UCSD-AML1 (cell line): ENCODE data around the gene TBC1D22B.

Experiments used
- DNase-seq: peaks from one replicate; lab custom pipeline; 2025; ENCODE audit not compliant: unreplicated experiment; lab: John Stamatoyannopoulos, UW

TBC1D22B gene, protein sequence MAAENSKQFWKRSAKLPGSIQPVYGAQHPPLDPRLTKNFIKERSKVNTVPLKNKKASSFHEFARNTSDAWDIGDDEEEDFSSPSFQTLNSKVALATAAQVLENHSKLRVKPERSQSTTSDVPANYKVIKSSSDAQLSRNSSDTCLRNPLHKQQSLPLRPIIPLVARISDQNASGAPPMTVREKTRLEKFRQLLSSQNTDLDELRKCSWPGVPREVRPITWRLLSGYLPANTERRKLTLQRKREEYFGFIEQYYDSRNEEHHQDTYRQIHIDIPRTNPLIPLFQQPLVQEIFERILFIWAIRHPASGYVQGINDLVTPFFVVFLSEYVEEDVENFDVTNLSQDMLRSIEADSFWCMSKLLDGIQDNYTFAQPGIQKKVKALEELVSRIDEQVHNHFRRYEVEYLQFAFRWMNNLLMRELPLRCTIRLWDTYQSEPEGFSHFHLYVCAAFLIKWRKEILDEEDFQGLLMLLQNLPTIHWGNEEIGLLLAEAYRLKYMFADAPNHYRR

GRCh38 chr6:37257634-37258404 lies at the start of gene TBC1D22B, which contains the start of gene TMEM217:
TBC1D22B (plus strand) TSS chr6:37257772; CDS start chr6:37257918, 146 bp downstream.
TMEM217 (minus strand) TSS chr6:37258144; CDS start chr6:37219030, 39,114 bp downstream.
- peak; percentile 95 for DNase-seq

- DNase-seq = peak; percentile 90
These were observed 49.6 kb upstream of the TBC1D22B start for GRCh38 chr6:37207903-37208456.

DNA sequence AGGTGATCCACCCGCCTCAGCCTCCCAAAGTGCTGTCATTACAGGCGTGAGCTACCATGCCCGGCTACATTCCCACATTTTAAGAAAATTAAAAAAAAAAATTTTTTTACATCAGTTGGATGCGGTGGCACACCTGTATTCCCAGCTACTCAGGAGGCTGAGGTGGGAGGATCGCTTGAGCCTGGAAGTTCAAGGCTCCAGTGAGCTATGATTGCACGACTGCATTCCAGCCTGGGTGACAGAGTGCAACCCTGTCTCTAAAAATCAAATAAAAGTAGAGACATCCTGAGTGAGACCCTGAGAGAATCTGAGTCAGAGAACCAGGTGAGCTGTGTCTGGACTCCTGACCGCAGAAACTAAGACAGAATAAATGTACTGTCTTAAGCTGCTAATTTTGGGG lies 48.8 kb upstream of the TBC1D22B start:
- no peak for DNase-seq

DNA sequence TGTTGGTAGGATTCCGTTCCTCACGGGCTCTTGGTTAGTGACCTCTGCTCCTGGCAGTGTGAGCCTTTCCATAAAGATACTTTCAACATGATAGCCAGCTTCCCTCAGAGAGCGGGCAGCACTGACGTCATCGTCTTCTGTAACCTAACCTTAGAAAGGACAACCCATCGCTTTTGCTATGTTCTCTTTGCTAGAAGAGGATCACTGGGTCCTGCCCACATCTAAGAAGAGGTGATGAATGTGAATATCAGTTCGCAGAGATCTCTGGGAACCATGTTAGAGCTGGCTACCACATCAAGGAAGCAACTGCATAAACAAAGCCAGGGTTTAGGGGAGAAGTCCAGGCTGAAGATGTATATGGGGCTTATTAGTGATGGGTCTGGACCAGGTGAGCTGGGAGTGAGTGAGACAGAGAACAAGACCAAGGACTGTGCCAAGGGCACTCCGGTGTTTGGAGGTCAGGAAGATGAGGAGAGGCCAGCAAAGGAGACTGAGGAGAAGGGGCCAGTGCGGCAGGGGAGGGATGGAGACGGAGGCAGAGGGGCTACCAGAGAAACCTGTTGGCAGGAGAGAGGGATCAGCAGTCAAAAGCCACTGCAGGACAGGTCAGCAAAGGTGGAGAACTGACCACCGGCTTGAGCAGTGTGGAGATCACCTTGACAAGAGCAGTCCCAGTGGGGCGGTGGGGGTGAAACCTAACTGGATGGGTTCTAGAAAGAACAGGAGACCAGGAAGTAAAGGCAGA lies 47.9 kb upstream of the TBC1D22B start:
- DNase-seq = no peak

DNA sequence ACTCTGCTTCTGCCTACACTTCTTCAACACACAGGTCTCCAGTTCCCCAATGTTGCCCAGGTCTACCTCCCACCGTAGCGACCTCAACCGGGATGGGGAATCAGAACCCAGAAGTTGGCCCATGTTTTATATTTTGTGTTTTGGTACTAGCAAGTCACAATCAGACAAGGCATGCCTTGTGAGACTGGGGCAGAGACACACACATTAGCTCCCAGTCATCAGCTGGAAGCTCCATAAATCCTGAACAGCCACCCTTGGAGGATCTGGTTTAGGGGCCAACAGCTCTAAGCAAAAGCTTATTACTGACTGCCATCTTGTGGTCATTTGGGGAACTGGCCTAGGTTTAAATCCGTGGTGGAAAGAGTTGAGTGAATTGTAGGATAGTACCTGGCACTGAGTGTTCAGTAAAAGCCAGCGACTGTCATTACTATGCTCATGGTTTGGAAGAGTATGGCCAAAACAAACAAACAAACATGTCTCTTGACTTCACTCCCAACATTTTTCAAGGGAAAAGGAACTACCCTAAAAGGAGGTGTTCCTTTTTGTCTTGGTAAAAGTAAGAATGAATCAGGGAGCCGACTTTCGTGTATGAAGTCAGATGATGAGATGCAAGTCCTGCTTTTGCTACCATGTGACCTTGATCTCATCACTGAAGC lies 47.1 kb upstream of the TBC1D22B start:
- peak; percentile 37 for DNase-seq

DNA sequence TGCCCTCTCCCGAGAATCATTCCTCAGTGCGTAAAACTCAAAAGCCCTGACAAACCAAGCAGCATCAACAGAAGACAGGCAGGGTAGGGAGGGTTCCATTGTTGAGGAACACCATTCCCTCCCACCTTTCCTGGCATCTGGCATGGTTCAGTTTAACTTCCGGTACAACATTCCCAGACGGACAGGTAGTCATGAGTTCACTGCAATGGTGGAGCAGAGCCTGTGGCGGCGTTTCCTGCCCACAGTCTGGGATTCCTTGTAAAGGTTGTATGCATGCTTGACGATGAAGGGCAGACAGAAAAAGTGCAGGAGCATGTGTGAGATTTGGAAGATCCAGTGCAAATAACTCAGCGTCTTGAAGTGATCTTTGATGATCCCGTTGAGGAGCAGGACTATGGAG lies 45.3 kb upstream of the TBC1D22B start:
- DNase-seq = no peak

DNA sequence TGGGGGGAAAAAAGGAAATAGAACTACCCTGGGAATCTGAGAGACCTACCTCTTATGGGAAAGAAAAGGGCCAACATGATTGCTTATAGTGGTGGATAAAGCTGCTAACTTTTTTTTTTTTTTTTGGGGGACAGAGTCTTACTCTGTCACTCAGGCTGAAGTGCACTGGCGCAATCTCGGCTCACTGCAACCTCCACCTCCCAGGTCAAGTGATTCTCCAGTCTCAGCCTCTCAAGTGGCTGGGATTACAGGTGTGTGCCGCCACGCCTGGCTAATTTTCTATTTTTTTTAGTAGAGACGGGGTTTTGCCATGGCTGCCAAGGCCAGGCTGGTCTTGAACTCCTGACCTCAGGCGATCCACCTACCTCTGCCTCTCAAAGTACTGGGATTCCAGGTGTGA lies 39.5 kb upstream of the TBC1D22B start:
- no peak for DNase-seq

DNA sequence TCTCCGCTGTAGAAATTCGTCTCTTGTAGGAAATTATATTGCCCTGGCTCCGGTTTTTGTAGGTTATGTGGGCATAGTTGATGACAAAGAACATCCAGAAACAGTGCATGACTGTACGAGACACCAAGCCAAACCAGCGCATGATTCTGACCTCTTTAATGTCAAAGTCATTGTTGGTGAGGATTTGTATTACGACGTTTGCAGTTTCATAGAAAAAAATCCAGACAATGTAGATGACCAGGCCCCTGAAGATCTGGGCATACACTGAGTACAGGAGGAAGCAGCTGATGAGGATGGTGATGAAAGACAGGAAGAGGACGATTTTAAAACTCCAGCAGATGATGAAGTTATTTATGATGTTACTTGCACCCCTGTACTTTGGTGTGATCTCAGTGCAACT lies 39.1 kb upstream of the TBC1D22B start:
- no peak for DNase-seq

- no peak for DNase-seq
These were observed 35.9 kb upstream of the TBC1D22B start for GRCh38 chr6:37221585-37222124.

GRCh38 chr6:37222125-37222967 lies 35.2 kb upstream of the TBC1D22B start:
- peak; percentile 82 for DNase-seq

DNA sequence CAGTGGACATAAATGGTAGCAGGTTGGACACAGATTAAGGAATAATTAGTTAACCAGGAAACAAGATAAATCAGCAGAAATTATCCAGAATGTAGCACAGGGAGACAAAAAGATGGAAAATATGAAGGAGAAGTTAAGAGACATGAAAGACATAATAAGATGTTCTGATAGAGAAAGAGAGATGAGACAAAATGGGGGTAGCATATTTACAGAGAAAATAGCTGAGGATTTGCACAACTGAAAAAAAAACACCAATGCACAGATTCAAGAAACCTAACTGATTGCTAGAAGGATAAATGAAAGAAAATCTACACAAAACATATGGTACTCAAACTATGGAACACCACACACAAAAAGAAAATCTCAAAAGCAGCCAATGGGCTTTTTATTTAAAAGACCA lies 34.6 kb upstream of the TBC1D22B start:
- no peak for DNase-seq

DNA sequence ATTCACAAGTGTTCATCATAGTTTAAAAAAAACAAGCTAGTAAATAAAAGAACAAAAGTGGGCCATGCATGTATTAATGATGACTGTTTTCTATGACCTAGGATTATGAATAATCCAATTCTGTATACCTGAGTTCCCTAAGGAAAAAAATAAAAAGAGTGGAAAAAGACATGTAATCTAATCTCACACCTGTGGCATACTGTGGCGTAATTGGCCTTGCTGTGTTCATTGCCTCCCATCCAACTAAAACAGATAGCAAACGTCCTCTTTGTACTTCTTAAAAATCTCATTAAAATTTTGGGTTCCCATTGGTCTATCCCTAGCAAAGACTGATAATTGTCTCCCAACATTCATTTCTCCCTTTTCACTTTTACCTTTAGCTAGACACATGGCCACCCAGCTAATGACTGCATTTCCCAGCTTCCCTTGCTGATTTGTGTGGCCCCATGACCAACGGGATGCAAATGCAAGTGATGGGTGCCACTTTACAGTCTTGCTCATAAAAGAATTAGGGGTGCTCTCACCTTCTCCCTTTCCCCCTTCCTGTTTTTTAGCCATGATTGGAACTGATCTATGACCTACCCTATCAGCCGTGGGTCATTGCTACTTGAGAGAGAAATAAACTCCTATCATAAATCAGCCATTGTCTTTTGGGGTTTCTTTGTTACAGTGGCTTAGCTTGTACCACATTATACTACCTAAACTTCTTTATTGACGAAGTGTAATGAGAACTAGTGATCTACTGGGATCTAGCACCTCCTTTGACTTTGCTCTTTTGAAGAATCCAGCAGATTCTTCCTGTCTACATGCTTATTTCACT lies 32.0 kb upstream of the TBC1D22B start:
- DNase-seq = no peak

DNA sequence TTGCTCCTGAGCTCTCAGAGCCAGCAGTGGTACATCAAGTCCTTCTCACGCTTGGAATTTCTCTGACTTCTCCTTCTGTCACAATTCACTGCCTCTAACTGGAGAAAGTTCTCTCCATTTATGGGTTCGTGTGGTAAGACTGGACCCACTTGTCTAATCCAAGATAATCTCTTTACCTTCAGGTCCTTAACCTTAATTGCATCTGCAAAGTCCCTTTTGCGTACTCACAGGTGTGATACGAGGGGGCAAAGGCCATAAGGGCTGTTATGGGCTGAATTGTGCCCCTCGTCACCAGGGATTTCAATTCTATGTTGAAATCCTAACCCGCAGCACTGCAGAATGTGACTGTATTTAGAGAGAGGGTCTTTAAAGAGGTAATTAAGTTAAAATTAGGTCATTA lies 27.5 kb upstream of the TBC1D22B start:
- DNase-seq = no peak

DNA sequence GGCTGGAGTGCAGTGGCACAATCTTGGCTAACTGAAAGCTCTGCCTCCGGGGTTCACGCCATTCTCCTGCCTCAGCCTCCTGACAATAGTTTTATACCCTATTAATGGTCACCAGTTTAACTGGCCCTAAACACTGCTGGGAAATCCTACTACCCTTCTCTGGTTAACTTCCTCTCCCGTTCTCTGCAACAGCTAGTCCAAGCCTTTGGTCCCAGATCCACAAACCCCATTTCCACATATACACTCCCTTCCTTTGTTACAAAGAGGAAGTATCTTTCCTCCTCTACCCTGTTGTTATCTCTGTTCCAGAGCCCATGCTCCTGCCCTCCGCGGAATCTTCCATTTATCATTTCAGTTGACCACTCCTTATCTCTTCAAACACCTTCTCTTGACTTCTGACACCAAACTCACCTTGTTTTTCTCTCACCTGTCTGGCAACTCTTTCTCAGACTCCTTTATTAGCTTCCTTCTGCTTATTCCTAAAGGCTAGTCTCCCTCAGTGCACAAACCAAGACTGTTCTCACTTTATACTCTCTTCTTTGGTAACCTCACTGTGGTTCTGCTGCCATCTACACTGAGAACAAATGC lies 25.0 kb upstream of the TBC1D22B start:
- DNase-seq = no peak

DNA sequence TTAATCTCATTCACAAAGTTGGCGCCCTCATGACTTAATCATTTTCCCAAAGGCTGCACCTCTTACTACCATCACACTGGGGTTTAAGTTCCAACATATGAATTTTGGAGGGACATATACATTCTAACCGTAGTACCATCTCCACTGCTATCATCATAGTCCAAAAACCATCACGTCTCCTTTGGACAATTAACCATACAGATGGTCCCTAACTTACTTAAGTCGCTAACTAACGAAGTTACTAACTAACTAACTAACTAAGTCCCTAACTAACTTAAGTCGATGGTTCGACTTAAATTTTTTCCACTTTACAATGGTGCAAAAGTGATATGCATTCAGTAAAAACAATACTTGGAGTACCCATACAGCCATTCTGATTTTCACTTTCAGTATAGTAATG lies 24.0 kb upstream of the TBC1D22B start:
- no peak for DNase-seq

DNA sequence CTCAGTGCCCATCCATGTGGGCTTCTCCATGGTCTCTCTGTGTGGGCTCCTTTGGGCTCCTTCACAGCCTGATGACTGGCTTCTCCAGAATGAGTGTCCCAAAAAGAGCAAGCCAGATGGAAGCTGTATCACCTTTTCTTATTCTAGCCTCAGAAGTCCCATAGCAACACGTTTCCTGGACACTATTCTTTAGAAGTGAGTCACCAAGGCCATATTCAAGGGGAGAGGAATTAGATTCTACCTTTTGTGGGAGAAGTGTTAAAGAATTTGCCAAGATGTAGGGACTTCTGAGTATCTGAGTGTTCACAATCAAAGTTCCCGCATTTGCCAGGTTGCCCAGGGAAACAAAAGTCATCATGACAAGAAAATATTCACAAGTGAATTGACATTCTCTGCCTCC lies 20.7 kb upstream of the TBC1D22B start:
- no peak for DNase-seq

DNA sequence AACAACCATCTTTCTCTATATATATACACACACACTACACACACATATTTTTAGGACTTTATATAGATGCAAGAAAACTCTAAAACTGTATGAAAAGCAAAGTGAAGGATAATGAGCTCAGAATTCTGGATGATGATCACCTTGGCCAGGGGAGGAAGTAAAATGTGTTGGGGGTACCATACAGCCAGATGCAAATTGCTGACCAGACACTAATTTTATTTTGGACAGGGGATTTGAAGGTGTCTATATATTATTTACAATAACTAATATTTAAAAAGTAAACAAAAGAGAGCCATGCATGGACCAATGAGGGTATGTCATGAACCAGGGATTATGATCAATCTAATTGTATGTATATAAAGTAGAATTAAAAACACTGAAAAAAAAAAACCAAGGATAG lies 19.8 kb upstream of the TBC1D22B start:
- DNase-seq = no peak

- no peak for DNase-seq
These were observed 19.2 kb upstream of the TBC1D22B start for GRCh38 chr6:37238381-37238780.
